ENCODE results near the gene C2orf68.

GRCh38 chr2:85646166-85646565 lies 34.3 kb upstream of the C2orf68 start:
- no peak for TF ChIP-seq CTCF (IDR thresholded peaks at IDR 0.05)
- TF ChIP-seq POLR2A (IDR thresholded peaks at IDR 0.05), result no peak

Measured in adrenal gland (tissue), 5 donors.